ENCODE measurements around the gene LPP.

Gene LPP

DNA sequence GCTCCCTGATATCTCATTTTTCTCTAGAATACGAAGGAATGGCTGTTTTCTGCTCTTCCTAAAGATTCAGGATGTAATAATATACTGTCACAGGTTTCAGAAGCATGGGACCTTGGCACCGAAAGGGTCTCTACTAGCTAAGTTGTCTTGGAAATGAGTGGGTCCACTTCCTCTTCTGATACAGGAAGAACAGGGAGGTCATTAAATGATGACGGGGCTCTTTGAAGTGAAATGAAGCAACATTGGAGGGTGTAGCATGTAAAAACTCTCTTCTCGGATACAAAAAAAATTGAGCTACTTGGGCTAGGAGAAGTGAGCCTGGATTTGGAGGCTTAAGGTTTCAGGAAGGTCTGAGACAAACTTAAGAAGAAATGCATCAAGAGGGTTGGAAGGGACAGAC is 668.0 kb downstream of the LPP start:
- no peak for DNase-seq (ENCODE audit: low spot score)
- no peak overlapping the region for H3K4me3 Mint-ChIP-seq
- no peaks in the 10 kb centered on the region for H3K9me3 Mint-ChIP-seq
- peaks cover 3% of the 10 kb centered on the region for H3K4me1 Mint-ChIP-seq (ENCODE audit: low read depth)
- no peak overlapping the region for H3K27ac Mint-ChIP-seq
- no peaks in the 10 kb centered on the region for H3K27me3 Mint-ChIP-seq (ENCODE audit: low read depth)
- no peaks in the 10 kb centered on the region for H3K36me3 Mint-ChIP-seq (ENCODE audit: low read depth)

DNA sequence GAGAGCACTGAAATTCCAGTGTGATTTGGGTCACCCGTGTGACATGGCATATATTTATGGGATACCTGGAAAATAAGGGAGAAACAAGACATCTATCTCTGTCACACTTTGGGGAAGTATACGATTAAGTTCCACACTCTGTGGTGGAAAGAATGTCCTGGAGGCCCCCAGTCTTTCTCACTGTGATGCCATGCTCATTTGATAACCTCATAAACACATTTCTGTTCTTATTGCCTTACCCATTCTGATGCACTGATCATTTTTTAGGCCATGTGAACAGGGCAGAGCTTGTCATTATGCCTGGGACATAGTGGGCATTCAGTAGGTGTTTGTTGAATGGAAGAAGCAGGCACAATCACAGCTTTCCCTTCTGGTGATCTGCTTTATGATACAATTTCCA is 668.5 kb downstream of the LPP start:
- DNase-seq (ENCODE audit: low spot score): no peak
- Mint-ChIP-seq H3K27ac (no peak overlapping the region), H3K27me3 (ENCODE audit: low read depth) (no peaks in the 10 kb centered on the region), H3K9me3 (no peaks in the 10 kb centered on the region), H3K36me3 (ENCODE audit: low read depth) (no peaks in the 10 kb centered on the region), H3K4me1 (ENCODE audit: low read depth) (peaks cover 3% of the 10 kb centered on the region), H3K4me3 (no peak overlapping the region)

DNA sequence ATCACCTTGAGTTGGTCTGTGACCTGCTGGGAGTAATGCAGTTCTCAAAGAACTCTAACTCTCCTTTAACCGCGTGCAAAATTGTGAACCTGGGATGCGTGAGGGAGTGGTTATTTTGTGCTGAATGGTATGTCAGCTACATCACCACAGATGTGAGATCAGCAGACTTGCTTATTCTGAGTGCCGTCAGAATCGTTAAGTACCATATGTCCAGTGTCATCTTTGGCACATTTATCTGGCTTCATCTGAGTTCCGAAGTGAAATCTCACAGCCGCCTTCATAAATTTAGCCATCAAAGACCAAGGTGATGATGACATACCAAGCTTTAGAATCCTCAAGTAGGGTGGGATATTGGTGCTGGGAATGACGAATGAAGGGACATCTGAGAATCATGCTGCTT is 670.6 kb downstream of the LPP start:
- Mint-ChIP-seq H3K36me3 (ENCODE audit: low read depth) (no peaks in the 10 kb centered on the region), H3K27ac (no peak overlapping the region), H3K4me1 (ENCODE audit: low read depth) (peaks cover 3% of the 10 kb centered on the region), H3K9me3 (no peaks in the 10 kb centered on the region), H3K27me3 (ENCODE audit: low read depth) (no peaks in the 10 kb centered on the region), H3K4me3 (no peak overlapping the region)
- DNase-seq (ENCODE audit: low spot score): no peak

DNA sequence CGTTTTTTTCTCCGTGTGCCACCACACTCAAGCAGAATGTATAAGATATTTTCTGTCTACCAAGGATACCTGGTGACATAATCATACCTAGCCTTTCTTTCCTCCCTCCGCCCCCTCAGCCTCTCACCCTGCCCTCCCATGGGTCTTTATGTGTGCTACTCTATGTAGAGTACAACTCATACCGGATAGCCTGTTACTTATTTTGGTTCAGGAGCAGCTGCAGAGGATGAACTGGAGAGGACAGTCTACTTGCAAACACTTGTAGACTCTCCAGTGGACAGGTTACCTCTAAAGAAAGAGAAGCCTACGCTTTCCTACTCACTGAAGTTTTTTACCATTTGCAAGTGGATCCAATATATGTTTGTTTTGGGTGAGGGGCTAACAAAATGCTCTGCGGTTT is 671.9 kb downstream of the LPP start:
- peaks cover 3% of the 10 kb centered on the region for H3K4me1 Mint-ChIP-seq (ENCODE audit: low read depth)
- no peak for DNase-seq (ENCODE audit: low spot score)
- no peak overlapping the region for H3K4me3 Mint-ChIP-seq
- no peaks in the 10 kb centered on the region for H3K9me3 Mint-ChIP-seq
- no peaks in the 10 kb centered on the region for H3K36me3 Mint-ChIP-seq (ENCODE audit: low read depth)
- no peak overlapping the region for H3K27ac Mint-ChIP-seq
- H3K27me3 Mint-ChIP-seq (ENCODE audit: low read depth): no peaks in the 10 kb centered on the region

DNA sequence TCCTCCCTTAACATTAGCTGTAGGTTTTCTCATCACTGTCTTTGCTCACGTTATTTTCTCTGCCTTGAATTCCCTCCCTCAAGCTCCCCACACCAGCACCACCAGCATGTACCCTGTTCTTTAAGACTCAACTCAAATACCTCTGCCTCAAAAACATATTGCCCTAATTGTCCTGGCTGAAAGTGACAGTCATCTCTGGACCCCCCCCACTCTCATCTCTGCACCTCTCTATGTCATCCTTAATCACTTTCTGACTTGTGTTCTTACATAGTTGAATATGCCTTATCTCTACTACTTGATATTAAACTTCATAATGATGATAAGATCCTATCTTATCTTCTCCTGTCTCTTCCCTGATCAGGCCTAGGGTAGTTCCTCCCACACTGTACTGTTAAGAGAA is 672.6 kb downstream of the LPP start:
- peaks cover 3% of the 10 kb centered on the region for H3K4me1 Mint-ChIP-seq (ENCODE audit: low read depth)
- no peak for DNase-seq (ENCODE audit: low spot score)
- H3K27ac Mint-ChIP-seq: no peak overlapping the region
- no peaks in the 10 kb centered on the region for H3K27me3 Mint-ChIP-seq (ENCODE audit: low read depth)
- H3K9me3 Mint-ChIP-seq: no peaks in the 10 kb centered on the region
- H3K4me3 Mint-ChIP-seq: no peak overlapping the region
- no peaks in the 10 kb centered on the region for H3K36me3 Mint-ChIP-seq (ENCODE audit: low read depth)

DNA sequence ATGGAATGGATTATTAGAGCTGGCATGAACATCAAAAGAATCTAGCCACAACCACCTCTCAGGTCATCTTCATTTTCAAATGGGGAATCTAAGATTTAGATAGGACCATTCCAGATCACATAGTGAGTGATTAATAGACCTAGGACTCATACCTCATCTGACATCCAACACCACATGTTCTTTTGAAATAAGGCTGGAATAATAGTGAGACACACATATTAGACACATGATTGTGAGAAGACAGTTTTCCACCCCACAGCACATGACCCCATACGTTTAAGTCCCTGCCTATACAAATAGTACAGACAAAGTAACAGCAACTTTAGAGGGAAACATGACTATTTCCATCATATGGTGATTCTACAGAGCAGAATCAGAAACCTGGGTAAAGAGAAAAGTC is 673.1 kb downstream of the LPP start:
- H3K4me1 Mint-ChIP-seq (ENCODE audit: low read depth): peaks cover 3% of the 10 kb centered on the region
- no peak overlapping the region for H3K4me3 Mint-ChIP-seq
- H3K36me3 Mint-ChIP-seq (ENCODE audit: low read depth): no peaks in the 10 kb centered on the region
- H3K27ac Mint-ChIP-seq: no peak overlapping the region
- no peak for DNase-seq (ENCODE audit: low spot score)
- no peaks in the 10 kb centered on the region for H3K27me3 Mint-ChIP-seq (ENCODE audit: low read depth)
- H3K9me3 Mint-ChIP-seq: no peaks in the 10 kb centered on the region

DNA sequence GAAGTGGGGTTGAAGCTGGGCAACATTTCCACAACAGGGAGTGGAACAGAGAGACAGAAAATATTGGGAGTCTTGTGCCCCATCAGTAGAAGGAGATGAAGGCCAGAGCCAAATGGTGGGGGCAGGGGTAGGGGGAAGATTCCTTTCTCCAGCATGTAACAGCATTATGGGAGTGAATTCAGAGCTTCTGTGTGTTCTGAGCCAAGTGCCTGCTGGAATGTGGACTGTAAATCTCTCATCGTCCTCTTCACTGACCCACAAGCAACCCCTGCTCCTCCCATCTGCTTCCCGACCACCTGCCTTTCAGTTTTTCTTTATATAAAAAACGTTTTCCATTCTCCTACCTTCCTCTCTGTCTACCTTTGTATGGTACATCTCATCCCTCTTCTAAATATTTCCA is 673.6 kb downstream of the LPP start:
- no peaks in the 10 kb centered on the region for H3K9me3 Mint-ChIP-seq
- no peaks in the 10 kb centered on the region for H3K27me3 Mint-ChIP-seq (ENCODE audit: low read depth)

DNA sequence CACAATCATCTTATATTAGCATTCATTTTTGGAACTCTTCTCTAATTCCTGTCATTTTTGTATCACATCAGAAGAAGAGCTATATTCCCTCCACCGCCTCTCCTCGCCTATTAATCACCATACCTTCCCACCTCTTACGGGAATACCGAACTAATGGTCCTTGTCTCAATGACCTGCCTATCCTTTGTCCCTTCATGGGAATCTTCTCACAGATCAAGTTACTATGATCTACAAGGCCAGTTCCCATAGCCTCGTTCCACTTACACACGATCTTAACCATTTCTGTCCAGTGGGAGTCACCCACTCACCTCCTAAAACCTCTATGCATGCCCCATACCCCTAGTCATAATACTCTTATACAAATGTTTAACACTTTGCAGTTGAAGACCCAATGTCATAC is 675.2 kb downstream of the LPP start:
- Mint-ChIP-seq H3K4me1 (ENCODE audit: low read depth) (peaks cover 3% of the 10 kb centered on the region), H3K27me3 (ENCODE audit: low read depth) (no peaks in the 10 kb centered on the region), H3K4me3 (no peak overlapping the region), H3K27ac (no peak overlapping the region), H3K36me3 (ENCODE audit: low read depth) (no peaks in the 10 kb centered on the region), H3K9me3 (no peaks in the 10 kb centered on the region)
- DNase-seq (ENCODE audit: low spot score): no peak

More for the DNA sequence above, 673.6 kb downstream of the LPP start:
- Mint-ChIP-seq H3K4me1 (ENCODE audit: low read depth) (peaks cover 3% of the 10 kb centered on the region), H3K36me3 (ENCODE audit: low read depth) (no peaks in the 10 kb centered on the region), H3K27ac (no peak overlapping the region), H3K4me3 (no peak overlapping the region)
- DNase-seq (ENCODE audit: low spot score): no peak

DNA sequence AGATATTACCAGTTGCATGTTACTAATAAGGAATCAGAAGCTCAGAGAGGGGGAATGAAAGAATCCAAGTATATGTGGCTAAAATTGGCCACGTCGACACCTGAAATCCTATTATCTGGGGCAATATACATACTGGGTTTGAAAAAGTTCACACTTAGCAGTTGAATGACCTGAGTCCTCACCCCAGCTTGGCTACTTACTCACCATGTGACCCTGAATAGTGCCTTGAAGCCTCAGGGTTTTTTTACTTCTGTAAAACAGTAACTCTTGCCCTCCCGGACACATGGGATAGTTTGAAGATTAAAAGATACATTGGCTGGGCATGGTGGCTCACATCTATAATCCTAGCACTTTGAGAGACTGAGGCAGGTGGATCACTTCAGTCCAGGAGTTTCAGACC is 675.6 kb downstream of the LPP start:
- Mint-ChIP-seq H3K36me3 (ENCODE audit: low read depth) (no peaks in the 10 kb centered on the region), H3K27me3 (ENCODE audit: low read depth) (no peaks in the 10 kb centered on the region), H3K27ac (no peak overlapping the region), H3K9me3 (no peaks in the 10 kb centered on the region), H3K4me1 (ENCODE audit: low read depth) (peaks cover 7% of the 10 kb centered on the region), H3K4me3 (no peak overlapping the region)
- DNase-seq (ENCODE audit: low spot score): no peak

DNA sequence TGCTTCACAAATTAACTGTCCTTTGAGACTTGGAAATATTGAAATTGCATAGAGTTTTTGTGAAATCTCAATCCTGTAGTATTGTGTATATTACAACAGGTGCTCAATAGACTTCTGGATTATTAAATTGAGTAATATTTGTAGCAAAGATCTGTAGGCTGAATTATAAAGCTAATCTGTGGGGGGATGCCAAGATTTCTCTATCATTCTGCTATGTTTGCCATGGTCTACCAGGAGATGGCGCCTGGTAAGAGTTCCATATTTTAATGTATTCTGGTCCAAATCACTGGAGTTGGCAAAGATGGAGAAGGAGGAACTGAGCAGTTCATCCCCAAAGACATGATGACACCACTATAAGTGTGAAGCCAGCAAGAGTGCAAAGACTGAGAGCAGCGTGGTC is 676.9 kb downstream of the LPP start:
- H3K27me3 Mint-ChIP-seq (ENCODE audit: low read depth): no peaks in the 10 kb centered on the region
- no peak for DNase-seq (ENCODE audit: low spot score)
- no peak overlapping the region for H3K4me3 Mint-ChIP-seq
- H3K4me1 Mint-ChIP-seq (ENCODE audit: low read depth): peaks cover 7% of the 10 kb centered on the region
- no peaks in the 10 kb centered on the region for H3K9me3 Mint-ChIP-seq
- H3K27ac Mint-ChIP-seq: no peak overlapping the region
- no peaks in the 10 kb centered on the region for H3K36me3 Mint-ChIP-seq (ENCODE audit: low read depth)

DNA sequence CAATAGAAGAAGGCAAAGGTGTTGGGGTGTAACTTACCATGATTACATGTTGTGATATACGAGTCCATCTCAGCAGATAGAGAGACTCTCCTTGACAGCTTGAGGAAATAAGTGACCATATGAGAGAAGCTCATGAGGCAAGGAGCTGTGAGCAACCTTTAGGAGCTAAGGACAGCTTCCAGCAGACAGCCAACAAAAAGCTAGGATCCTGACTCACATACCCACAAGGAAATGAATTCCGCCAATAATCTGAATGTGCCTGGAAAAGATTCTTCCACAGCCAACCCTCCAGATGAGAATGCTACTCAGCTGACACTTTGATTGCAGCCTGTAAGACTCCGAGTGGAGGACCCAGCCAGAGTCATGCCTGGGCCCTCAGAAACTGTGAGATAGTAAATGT is 678.2 kb downstream of the LPP start:
- Mint-ChIP-seq H3K27me3 (ENCODE audit: low read depth) (no peaks in the 10 kb centered on the region), H3K4me3 (no peak overlapping the region), H3K9me3 (no peaks in the 10 kb centered on the region), H3K36me3 (ENCODE audit: low read depth) (no peaks in the 10 kb centered on the region), H3K27ac (no peak overlapping the region), H3K4me1 (ENCODE audit: low read depth) (peaks cover 4% of the 10 kb centered on the region)
- no peak for DNase-seq (ENCODE audit: low spot score)

DNA sequence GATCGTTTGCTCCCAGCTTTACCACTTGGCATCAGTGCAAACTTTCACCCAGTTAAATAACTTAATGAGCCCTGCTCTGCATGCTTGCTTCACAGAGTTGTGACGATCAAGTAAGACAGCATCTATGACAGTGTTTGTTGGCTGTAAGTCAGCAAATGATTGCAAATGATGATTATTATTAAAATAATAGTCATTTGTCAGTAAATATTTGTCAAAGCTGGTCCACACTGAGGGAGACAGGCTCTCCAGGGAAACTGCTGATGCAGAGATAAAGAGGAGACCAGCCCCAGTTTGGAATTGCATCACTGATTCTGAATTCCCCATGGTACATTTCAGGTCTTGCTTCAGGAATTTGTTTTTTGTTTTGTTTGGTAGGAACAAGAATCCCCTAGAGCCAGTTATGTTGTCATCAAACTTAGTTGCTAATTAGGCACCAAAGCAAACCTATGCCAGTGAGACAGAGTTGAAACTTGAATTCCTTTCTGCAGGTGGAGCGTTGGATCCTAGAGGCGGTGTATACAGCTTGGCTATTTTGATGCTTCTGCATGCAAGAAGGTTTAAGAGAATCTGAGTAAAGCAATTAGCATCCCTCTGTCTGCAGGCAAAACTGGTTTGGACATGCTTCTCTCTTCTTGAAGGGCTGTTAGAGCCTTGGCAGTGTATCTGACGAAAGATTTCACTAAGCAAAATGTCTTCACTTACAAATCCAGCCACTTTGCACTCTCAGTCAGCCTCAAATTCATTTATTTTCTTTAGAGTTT is 679.2 kb downstream of the LPP start:
- Mint-ChIP-seq H3K27ac (no peak overlapping the region), H3K36me3 (ENCODE audit: low read depth) (no peaks in the 10 kb centered on the region), H3K4me3 (no peak overlapping the region), H3K9me3 (no peaks in the 10 kb centered on the region), H3K27me3 (ENCODE audit: low read depth) (no peaks in the 10 kb centered on the region), H3K4me1 (ENCODE audit: low read depth) (peaks cover 4% of the 10 kb centered on the region)
- DNase-seq (ENCODE audit: low spot score): no peak

DNA sequence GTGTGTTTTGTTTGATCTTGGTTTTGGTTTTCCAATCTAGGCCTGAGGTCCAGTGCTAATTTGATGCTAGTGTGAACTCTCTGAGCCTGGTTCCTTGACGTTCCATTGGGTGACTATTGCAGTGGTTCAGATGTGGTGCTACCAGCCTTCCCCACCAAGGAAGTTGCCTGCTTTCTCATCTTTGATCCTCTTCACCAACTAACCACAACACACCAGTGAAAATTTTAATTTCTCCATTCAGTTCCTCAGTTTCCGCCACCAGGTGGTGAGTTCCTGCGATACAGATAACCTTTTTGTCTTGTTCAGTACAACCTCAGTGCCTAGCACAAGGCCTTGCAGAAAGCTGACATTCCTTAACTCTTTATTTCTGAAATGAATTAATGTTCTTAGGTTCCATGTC is 680.4 kb downstream of the LPP start:
- Mint-ChIP-seq H3K9me3 (no peaks in the 10 kb centered on the region), H3K27ac (no peak overlapping the region), H3K27me3 (ENCODE audit: low read depth) (no peaks in the 10 kb centered on the region), H3K4me1 (ENCODE audit: low read depth) (peaks cover 4% of the 10 kb centered on the region), H3K4me3 (no peak overlapping the region), H3K36me3 (ENCODE audit: low read depth) (no peaks in the 10 kb centered on the region)
- no peak for DNase-seq (ENCODE audit: low spot score)

DNA sequence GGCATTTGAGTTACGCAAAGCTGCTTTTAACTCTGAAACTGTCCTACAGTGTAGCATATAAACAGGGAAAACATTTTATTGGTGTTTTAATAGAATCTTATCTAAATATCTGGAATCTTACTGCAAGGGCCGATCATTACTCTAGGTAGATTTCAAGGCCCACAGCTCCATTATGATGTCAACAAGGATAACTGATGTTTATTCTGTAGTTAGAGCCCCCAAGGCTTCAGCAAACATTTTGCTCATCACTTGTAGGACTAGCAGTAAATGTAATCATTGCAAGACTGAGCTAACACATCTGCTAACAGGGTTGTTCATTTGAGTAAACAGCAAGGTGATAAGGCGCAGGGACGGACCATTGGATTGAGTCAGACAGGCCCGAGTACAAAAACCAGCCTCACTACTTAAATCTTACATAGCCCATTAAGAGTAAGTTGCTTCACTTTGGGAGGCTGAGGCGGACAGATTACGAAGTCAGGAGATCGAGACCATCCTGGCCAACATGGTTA is 685.3 kb downstream of the LPP start:
- H3K27me3 Mint-ChIP-seq (ENCODE audit: low read depth): no peaks in the 10 kb centered on the region
- H3K4me3 Mint-ChIP-seq: no peak overlapping the region
- no peaks in the 10 kb centered on the region for H3K9me3 Mint-ChIP-seq
- no peak overlapping the region for H3K27ac Mint-ChIP-seq
- H3K4me1 Mint-ChIP-seq (ENCODE audit: low read depth): peaks cover 5% of the 10 kb centered on the region
- H3K36me3 Mint-ChIP-seq (ENCODE audit: low read depth): no peaks in the 10 kb centered on the region
- DNase-seq (ENCODE audit: low spot score): no peak

DNA sequence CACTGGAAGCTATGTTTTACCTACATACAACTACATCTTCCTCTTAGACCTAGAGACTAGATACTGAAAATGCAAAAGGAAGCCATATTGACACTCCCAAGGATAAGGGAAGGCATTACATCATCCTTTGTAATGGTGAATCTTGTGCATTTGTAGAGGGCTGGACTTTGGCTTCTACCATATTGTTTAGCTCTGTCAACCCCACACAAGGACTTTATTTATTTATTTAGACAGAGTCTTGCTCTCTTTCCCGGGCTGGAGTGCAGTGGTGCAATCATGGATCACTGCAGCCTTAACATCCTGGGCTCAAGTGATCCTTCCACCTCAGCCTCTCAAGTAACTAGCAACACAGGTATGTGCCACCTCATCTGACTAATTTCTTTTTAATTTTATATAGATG is 686.3 kb downstream of the LPP start:
- DNase-seq (ENCODE audit: low spot score): no peak
- H3K9me3 Mint-ChIP-seq: no peaks in the 10 kb centered on the region
- H3K4me3 Mint-ChIP-seq: no peak overlapping the region
- H3K27me3 Mint-ChIP-seq (ENCODE audit: low read depth): no peaks in the 10 kb centered on the region
- no peak overlapping the region for H3K27ac Mint-ChIP-seq
- no peaks in the 10 kb centered on the region for H3K36me3 Mint-ChIP-seq (ENCODE audit: low read depth)
- peaks cover 2% of the 10 kb centered on the region for H3K4me1 Mint-ChIP-seq (ENCODE audit: low read depth)
